T-cell (primary cell): ENCODE results near the gene FAM184A. TPM values are rescaled to one million over a fixed set of nuclear protein-coding genes. Genes with fewer than 3 reads are reported as not detected.

Experiments
- ATAC-seq, 4 experiments: fragments of 200-7000 bp in 3 of 4; fragments of 150-1000 bp in 1 of 4; cut with Tn5 transposase; replicated peaks in 1 of 4; 1 replicate in 3 of 4; 2 replicates in 1 of 4; pipeline ENCODE4 v1.10.0; 2021; ENCODE audit warnings: moderate library complexity in 3 of 4, mild to moderate bottlenecking in 2 of 4, moderate number of reproducible peaks in 1 of 4
- CTCF ChIA-PET, 2 donors: fragments of 300-600 bp; sonication (Branson Sonifier 250); formaldehyde crosslinking; loops; one replicate each; lab custom pipeline; 2022; ENCODE audit warnings: antibody characterized with exemption in 2 of 2; lab: Charles Lee
- POLR2A ChIA-PET, 2 donors: fragments of 300-600 bp; sonication (Branson Sonifier 250); formaldehyde crosslinking; loops; one replicate each; lab custom pipeline; 2022; ENCODE audit warnings: antibody characterized with exemption in 2 of 2; lab: Charles Lee
- DNase-seq, 35 experiments: peaks; one replicate each; pipeline versions ENCODE4 v3.0.0 to v3.0.0-alpha.2; 2013 to 2023
- H3K27ac ChIP-seq: one replicate; pipeline ENCODE4 v1.5.1; 2013; ENCODE audit warnings: low read length
- H3K27me3 ChIP-seq, 2 experiments: replicated peaks in 1 of 2; 1 replicate in 1 of 2; 2 replicates in 1 of 2; pipeline versions ENCODE4 v1.6.1 to v1.7.0; 2013; ENCODE audit warnings: low read length in 1 of 2, mixed read lengths in 1 of 2; ENCODE audit not compliant: control insufficient read depth in 2 of 2, insufficient read depth in 2 of 2; ENCODE audit errors: extremely low read depth in 1 of 2
- H3K36me3 ChIP-seq, 2 donors: 1 replicate in 1 of 2; 2 replicates in 1 of 2; pipeline versions ENCODE4 v1.6.1 to v1.7.0; 2013; ENCODE audit warnings: low read length in 1 of 2; ENCODE audit not compliant: control insufficient read depth in 2 of 2, insufficient read depth in 1 of 2; ENCODE audit errors: extremely low read depth in 1 of 2
- H3K4me1 ChIP-seq, 2 experiments: 1 replicate in 1 of 2; 2 replicates in 1 of 2; pipeline versions ENCODE4 v1.6.1 to v1.7.0; 2013; ENCODE audit warnings: low read length in 2 of 2, mixed read lengths in 1 of 2; ENCODE audit not compliant: insufficient read depth in 2 of 2, control insufficient read depth in 1 of 2; ENCODE audit errors: extremely low read depth in 1 of 2
- H3K4me3 ChIP-seq, 2 donors: 1 replicate in 1 of 2; 2 replicates in 1 of 2; pipeline versions ENCODE4 v1.5.1 to v1.7.0; 2013; ENCODE audit warnings: mild to moderate bottlenecking in 2 of 2, low read length in 1 of 2, moderate library complexity in 1 of 2; ENCODE audit not compliant: control insufficient read depth in 1 of 2; ENCODE audit errors: extremely low read depth in 1 of 2
- H3K9me3 ChIP-seq: 2 replicates; pipeline ENCODE4 v1.7.0; 2013
- H3K27ac Mint-ChIP-seq, 2 donors: one replicate each; pipeline ENCODE4 v1.8.0; 2020 to 2021; ENCODE audit warnings: mild to moderate bottlenecking in 2 of 2, mixed read lengths in 2 of 2
- H3K27me3 Mint-ChIP-seq, 2 donors: one replicate each; pipeline ENCODE4 v1.8.0; 2021 to 2022; ENCODE audit warnings: mixed read lengths in 2 of 2
- H3K36me3 Mint-ChIP-seq: one replicate; pipeline ENCODE4 v1.8.0; 2021; ENCODE audit warnings: mixed read lengths
- H3K4me1 Mint-ChIP-seq, 3 donors: one replicate each; pipeline ENCODE4 v1.8.0; 2020 to 2022; ENCODE audit warnings: mixed read lengths in 3 of 3, mild to moderate bottlenecking in 1 of 3
- H3K4me3 Mint-ChIP-seq, 3 donors: one replicate each; pipeline ENCODE4 v1.8.0; 2020 to 2022; ENCODE audit warnings: mild to moderate bottlenecking in 3 of 3, mixed read lengths in 3 of 3, moderate library complexity in 3 of 3
- H3K9me3 Mint-ChIP-seq, 3 donors: one replicate each; pipeline ENCODE4 v1.8.0; 2020 to 2022; ENCODE audit warnings: mixed read lengths in 3 of 3
- WGBS: methylation state at CpG from one replicate; pipeline ENCODE4 v1.1.5; 2013; ENCODE audit warnings: missing lambda C conversion rate; ENCODE audit not compliant: insufficient coverage; 5-methylcytosine and 5-hydroxymethylcytosine counted together
- total RNA-seq, 35 experiments: library from RNA in 6 of 35; stranded (reverse) in 6 of 35; fragments of 120-200 nt in 1 of 35; gene quantifications; one replicate each; pipeline versions ENCODE4 v1.2.1 to v1.2.4 and lab custom pipeline; 2013 to 2026

Gene FAM184A
- total RNA-seq, 5 donors from 2014 or later (not counting 1 experiment from before 2014, with no cell fraction given) = 3.6 to 6.4 (median 5.1) TPM

DNA sequence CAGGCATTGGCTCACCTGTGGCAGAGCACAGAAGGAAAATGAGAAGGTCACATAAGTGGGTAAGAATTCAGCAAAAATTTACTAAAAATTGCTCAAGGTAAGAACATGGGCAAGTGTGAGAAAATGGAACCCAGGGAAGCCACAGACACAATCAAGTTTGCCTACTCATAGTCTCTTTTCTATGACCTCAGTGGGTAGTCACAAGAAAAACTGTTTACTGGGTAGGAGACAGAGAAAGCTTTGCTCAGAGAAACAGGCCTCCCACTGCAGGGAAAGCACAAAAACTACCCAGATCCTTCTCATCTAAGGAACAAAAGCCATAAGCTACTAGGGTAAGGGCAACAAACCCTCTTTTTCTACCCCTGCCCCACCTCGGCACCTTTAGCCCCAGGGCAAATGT lies 35.2 kb downstream of the FAM184A start:
- H3K4me1 ChIP-seq = no peaks in the 10 kb centered on the region
- no peaks in the 10 kb centered on the region for H3K36me3 ChIP-seq
- Mint-ChIP-seq H3K4me1 (peaks cover 4 to 18% (median 7%) of the 10 kb centered on the region in 3 donors), H3K36me3 (no peaks in the 10 kb centered on the region), H3K27me3 (no peaks in the 10 kb centered on the region), H3K27ac (no peak overlapping the region), H3K9me3 (no peaks in the 10 kb centered on the region), H3K4me3 (no peak overlapping the region)
- WGBS = no CpG with 5 or more reads among the region's 1 CpG
- no peak overlapping the region for H3K27ac ChIP-seq
- H3K9me3 ChIP-seq = no peaks in the 10 kb centered on the region
- no peaks in the 10 kb centered on the region for H3K27me3 ChIP-seq
- POLR2A ChIA-PET = no interaction called here
- DNase-seq (no peak), ATAC-seq (no peak)
- CTCF ChIA-PET = no interaction called here
- no peak overlapping the region for H3K4me3 ChIP-seq

GRCh38 chr6:119040636-119041035 lies 37.8 kb downstream of the FAM184A start:
- Histone ChIP-seq H3K4me3 (no peak overlapping the region), H3K9me3 (no peaks in the 10 kb centered on the region), H3K4me1 (no peaks in the 10 kb centered on the region), H3K27me3 (no peaks in the 10 kb centered on the region), H3K36me3 (no peaks in the 10 kb centered on the region), H3K27ac (no peak overlapping the region)
- POLR2A ChIA-PET = no interaction called here
- Mint-ChIP-seq H3K36me3 (no peaks in the 10 kb centered on the region), H3K27ac (no peak overlapping the region), H3K4me3 (no peak overlapping the region), H3K27me3 (no peaks in the 10 kb centered on the region), H3K4me1 (peaks cover 0 to 4% (median 0%) of the 10 kb centered on the region in 3 donors), H3K9me3 (no peaks in the 10 kb centered on the region)
- no peak for DNase-seq
- CTCF ChIA-PET = no interaction called here
- WGBS = 98% methylated on average over 3 of the region's 6 CpGs
- no peak for ATAC-seq

GRCh38 chr6:119040229-119040628 lies 38.2 kb downstream of the FAM184A start:
- H3K4me1 ChIP-seq = no peaks in the 10 kb centered on the region
- peaks cover 0 to 4% (median 0%) of the 10 kb centered on the region in 3 donors for H3K4me1 Mint-ChIP-seq
- H3K4me3 ChIP-seq = no peak overlapping the region
- DNase-seq = no peak
- no peaks in the 10 kb centered on the region for H3K27me3 ChIP-seq
- ATAC-seq = no peak
- H3K9me3 ChIP-seq = no peaks in the 10 kb centered on the region
- no peak overlapping the region for H3K27ac ChIP-seq
- no peak overlapping the region for H3K27ac Mint-ChIP-seq
- H3K4me3 Mint-ChIP-seq = no peak overlapping the region
- no peaks in the 10 kb centered on the region for H3K36me3 ChIP-seq
- WGBS = 100% methylated on average over 3 of the region's 8 CpGs
- ChIA-PET CTCF (no interaction called here), POLR2A (no interaction called here)
- no peaks in the 10 kb centered on the region for H3K27me3 Mint-ChIP-seq
- no peaks in the 10 kb centered on the region for H3K9me3 Mint-ChIP-seq
- no peaks in the 10 kb centered on the region for H3K36me3 Mint-ChIP-seq

DNA sequence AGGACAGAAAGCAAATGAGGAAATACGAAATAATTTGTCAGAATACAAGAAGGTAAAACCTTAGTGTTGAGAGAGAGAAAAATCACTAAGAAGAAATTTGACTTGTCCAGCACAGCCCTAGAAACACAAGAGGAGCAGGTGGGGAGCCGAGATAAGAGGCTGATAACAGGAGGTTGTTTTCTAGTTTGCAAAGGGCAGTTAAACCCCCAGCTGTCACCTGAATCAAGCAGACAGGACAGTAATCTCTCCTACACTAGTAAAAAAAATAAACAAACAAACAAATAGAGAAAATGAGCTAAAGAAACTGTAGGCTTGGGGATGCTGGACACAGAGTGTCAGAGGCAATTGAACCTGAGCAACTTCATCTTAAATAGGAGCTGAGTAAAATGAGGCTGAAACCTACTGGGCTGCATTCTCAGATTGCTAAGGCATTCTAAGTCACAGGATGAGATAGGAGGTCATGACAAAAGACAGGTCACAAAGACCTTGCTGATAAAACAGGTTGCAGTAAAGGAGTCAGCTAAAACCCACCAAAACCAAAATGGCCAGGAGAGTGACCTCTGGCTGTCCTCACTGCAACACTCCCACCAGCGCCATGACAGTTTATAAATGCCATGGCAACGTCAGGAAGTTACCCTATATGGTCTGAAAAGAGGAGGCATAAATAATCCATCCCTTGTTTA lies 40.4 kb downstream of the FAM184A start:
- no peaks in the 10 kb centered on the region for H3K9me3 ChIP-seq
- no peak overlapping the region for H3K4me3 ChIP-seq
- Mint-ChIP-seq H3K27me3 (no peaks in the 10 kb centered on the region), H3K36me3 (no peaks in the 10 kb centered on the region), H3K4me1 (no peaks in the 10 kb centered on the region), H3K9me3 (no peaks in the 10 kb centered on the region), H3K4me3 (no peak overlapping the region), H3K27ac (no peak overlapping the region)
- no peak overlapping the region for H3K27ac ChIP-seq
- WGBS = no CpG with 5 or more reads among the region's 4 CpGs
- no peaks in the 10 kb centered on the region for H3K27me3 ChIP-seq
- ChIA-PET CTCF (no interaction called here), POLR2A (no interaction called here)
- H3K36me3 ChIP-seq = no peaks in the 10 kb centered on the region
- no peaks in the 10 kb centered on the region for H3K4me1 ChIP-seq
- no peak for DNase-seq
- ATAC-seq = no peak

DNA sequence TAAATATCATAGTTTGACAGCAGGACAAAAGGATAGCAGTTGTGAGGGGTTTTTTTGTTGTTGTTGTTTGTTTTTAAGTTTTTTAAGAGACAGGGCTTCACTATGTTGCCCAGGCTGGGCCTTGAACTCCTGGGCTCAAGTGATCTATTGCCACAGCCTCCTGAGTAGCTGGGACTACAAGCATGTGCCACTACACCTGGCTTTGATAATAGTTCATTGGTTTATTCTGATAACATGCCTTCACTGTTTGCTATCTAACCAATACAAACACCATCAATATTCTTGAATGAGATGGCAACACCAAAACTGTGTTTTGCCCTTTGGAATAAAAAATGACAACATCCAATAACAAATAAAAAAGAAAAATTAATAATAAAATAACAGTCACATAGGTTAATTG lies 41.2 kb downstream of the FAM184A start:
- Mint-ChIP-seq H3K4me1 (no peaks in the 10 kb centered on the region), H3K4me3 (no peak overlapping the region), H3K36me3 (no peaks in the 10 kb centered on the region), H3K9me3 (no peaks in the 10 kb centered on the region), H3K27ac (no peak overlapping the region), H3K27me3 (no peaks in the 10 kb centered on the region)
- ATAC-seq (no peak), DNase-seq (no peak)
- H3K4me3 ChIP-seq = no peak overlapping the region
- POLR2A ChIA-PET = no interaction called here
- no peaks in the 10 kb centered on the region for H3K4me1 ChIP-seq
- no peaks in the 10 kb centered on the region for H3K9me3 ChIP-seq
- no peaks in the 10 kb centered on the region for H3K36me3 ChIP-seq
- no peaks in the 10 kb centered on the region for H3K27me3 ChIP-seq
- CTCF ChIA-PET = interaction anchor here in 1 of 2 donors (0.6 kb wide), 1 partner anchor 78 kb away, joined by 3 read pairs; no protein-coding TSS in a partner anchor
- H3K27ac ChIP-seq = no peak overlapping the region

- Mint-ChIP-seq H3K4me3 (no peak overlapping the region), H3K4me1 (no peaks in the 10 kb centered on the region), H3K9me3 (no peaks in the 10 kb centered on the region), H3K27ac (no peak overlapping the region), H3K36me3 (no peaks in the 10 kb centered on the region), H3K27me3 (no peaks in the 10 kb centered on the region)
- ChIA-PET CTCF (interaction anchor here (0.6 to 0.7 kb wide), 3 partner anchors 25 to 74 kb away, joined by 3 to 4 read pairs (median 3); no protein-coding TSS in a partner anchor), POLR2A (interaction anchor here in 1 of 2 donors (0.7 kb wide), 1 partner anchor 117 kb away, joined by 3 read pairs; no protein-coding TSS in a partner anchor)
- DNase-seq (no peak), ATAC-seq (no peak)
- Histone ChIP-seq H3K27ac (no peak overlapping the region), H3K4me1 (no peaks in the 10 kb centered on the region), H3K9me3 (no peaks in the 10 kb centered on the region), H3K36me3 (no peaks in the 10 kb centered on the region), H3K27me3 (no peaks in the 10 kb centered on the region), H3K4me3 (no peak overlapping the region)
- WGBS = no CpG with 5 or more reads among the region's 5 CpGs
Measured at GRCh38 chr6:119036081-119036480, 42.4 kb downstream of the FAM184A start.
